GM18507 (cell line): ENCODE data around the gene OXSR1.

ENCODE experiments used
- DNase-seq: peaks from one replicate; pipeline ENCODE4 v3.0.0; 2011; ENCODE audit warnings: low read depth; ENCODE audit not compliant: insufficient read length; ENCODE audit errors: extremely low spot score
- FAIRE-seq: peaks from 2 replicates; lab custom pipeline; 2011; peaks lifted over from hg19 to GRCh38; lab: Jason Lieb, UNC

Gene OXSR1

GRCh38 chr3:38164952-38165721, at the start of gene OXSR1:
TSS of gene OXSR1 (plus strand) at chr3:38165537. CDS start at chr3:38165877, 340 bp downstream.
- peak; percentile 88 for DNase-seq
- FAIRE-seq, result peak; percentile 99

GRCh38 chr3:38115645-38116427, 49.5 kb upstream of the OXSR1 start:
- DNase-seq (no peak), FAIRE-seq (no peak)

GRCh38 chr3:38116471-38117162, 48.7 kb upstream of the OXSR1 start:
- DNase-seq (no peak), FAIRE-seq (no peak)

GRCh38 chr3:38117163-38117716, 48.1 kb upstream of the OXSR1 start:
- no peak for DNase-seq
- no peak for FAIRE-seq

GRCh38 chr3:38117748-38118420, 47.5 kb upstream of the OXSR1 start:
- FAIRE-seq (peak; percentile 76), DNase-seq (peak; percentile 65)

GRCh38 chr3:38118421-38119247, 46.7 kb upstream of the OXSR1 start:
- FAIRE-seq (no peak), DNase-seq (no peak)

- FAIRE-seq, result no peak
- DNase-seq, result no peak
Measured at GRCh38 chr3:38119248-38119544, 46.1 kb upstream of the OXSR1 start.

- no peak for DNase-seq
- FAIRE-seq, result no peak
Measured at GRCh38 chr3:38119821-38120692, 45.3 kb upstream of the OXSR1 start.

- no peak for FAIRE-seq
Measured at GRCh38 chr3:38120693-38121450, 44.5 kb upstream of the OXSR1 start.

GRCh38 chr3:38121451-38121831, 43.9 kb upstream of the OXSR1 start:
- FAIRE-seq, result no peak

More at GRCh38 chr3:38120693-38121450, 44.5 kb upstream of the OXSR1 start:
- no peak for DNase-seq

GRCh38 chr3:38121832-38122461, 43.4 kb upstream of the OXSR1 start:
- no peak for FAIRE-seq
- DNase-seq, result no peak

More at GRCh38 chr3:38121451-38121831, 43.9 kb upstream of the OXSR1 start:
- DNase-seq, result no peak

GRCh38 chr3:38122712-38123290, 42.5 kb upstream of the OXSR1 start:
- FAIRE-seq (no peak), DNase-seq (no peak)

- DNase-seq, result no peak
- FAIRE-seq, result no peak
Measured at GRCh38 chr3:38124324-38125122, 40.8 kb upstream of the OXSR1 start.

GRCh38 chr3:38125305-38126120, 39.8 kb upstream of the OXSR1 start:
- FAIRE-seq (no peak), DNase-seq (no peak)
